Endothelial cell (in vitro differentiated cells): Measurements from ENCODE around the gene CTAGE6. TPM values are rescaled to one million over a fixed set of nuclear protein-coding genes. Genes with fewer than 3 reads are reported as not detected.
"Not testable (repeated sequence)": the region's sequence is repeated elsewhere in the genome, so short reads cannot be mapped to it uniquely, and the experiment has no call there.

ENCODE experiments used
- DNase-seq: peaks from one replicate; pipeline ENCODE4 v3.0.0; 2021; ENCODE audit warnings: low spot score
- H3K27ac Mint-ChIP-seq: one replicate; pipeline ENCODE4 v1.8.0; 2021; ENCODE audit warnings: mixed read lengths, inconsistent platforms; ENCODE audit not compliant: unreplicated experiment
- H3K27me3 Mint-ChIP-seq: one replicate; pipeline ENCODE4 v1.8.0; 2021; ENCODE audit warnings: mild to moderate bottlenecking, moderate library complexity, mixed read lengths, inconsistent platforms; ENCODE audit not compliant: unreplicated experiment
- H3K36me3 Mint-ChIP-seq: one replicate; pipeline ENCODE4 v1.8.0; 2021; ENCODE audit warnings: mild to moderate bottlenecking, low read depth, mixed read lengths, inconsistent platforms; ENCODE audit not compliant: unreplicated experiment
- H3K4me1 Mint-ChIP-seq: one replicate; pipeline ENCODE4 v1.8.0; 2021; ENCODE audit warnings: mild to moderate bottlenecking, mixed read lengths, inconsistent platforms; ENCODE audit not compliant: unreplicated experiment
- H3K4me3 Mint-ChIP-seq: one replicate; pipeline ENCODE4 v1.8.0; 2021; ENCODE audit warnings: mild to moderate bottlenecking, mixed read lengths, inconsistent platforms; ENCODE audit not compliant: unreplicated experiment
- H3K9me3 Mint-ChIP-seq: one replicate; pipeline ENCODE4 v1.8.0; 2021; ENCODE audit warnings: mixed read lengths, inconsistent platforms; ENCODE audit not compliant: unreplicated experiment
- CTCF ChIP-seq: fragments of 200-600 bp; sonication (generic); IDR thresholded peaks from one replicate; pipeline ENCODE4 v1.5.0; 2021; ENCODE audit warnings: antibody characterized with exemption; ENCODE audit not compliant: unreplicated experiment
- total RNA-seq: library from RNA; stranded (reverse); fragmentation: NEBNext Ultra II Directional; extraction: Animal tissue kit (Norgen Biotek cat#: 25700); gene quantifications from one replicate; pipeline ENCODE4 v1.2.1, GENCODE V29; 2021; ENCODE audit not compliant: unreplicated experiment

CTAGE6 gene
- total RNA-seq, 1 donor from 2014 or later: not detected

DNA sequence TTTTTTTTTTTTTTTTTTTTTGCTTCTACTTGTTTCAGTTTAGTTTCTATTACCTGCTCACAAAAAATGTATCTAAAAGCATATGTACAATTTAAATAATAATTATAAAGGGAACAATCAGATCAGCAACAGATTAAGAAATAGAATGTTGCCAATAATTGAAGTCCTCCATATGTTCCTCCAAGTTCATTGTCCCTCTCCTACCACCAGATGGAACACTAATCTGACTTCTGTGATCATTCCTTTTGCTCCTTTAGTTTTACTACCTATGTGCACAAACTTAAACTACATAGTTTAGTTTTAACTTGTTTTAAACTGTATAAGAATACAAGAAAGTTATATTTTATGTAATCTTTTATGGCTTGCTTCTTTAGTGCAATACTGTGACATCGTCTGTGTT is 5.6 kb upstream of the CTAGE6 start:
- H3K9me3 Mint-ChIP-seq, H3K27me3 Mint-ChIP-seq, H3K4me1 Mint-ChIP-seq, H3K36me3 Mint-ChIP-seq, H3K27ac Mint-ChIP-seq, DNase-seq, H3K4me3 Mint-ChIP-seq: not testable (repeated sequence)

- H3K4me3 Mint-ChIP-seq, H3K27me3 Mint-ChIP-seq, H3K9me3 Mint-ChIP-seq, H3K27ac Mint-ChIP-seq, H3K4me1 Mint-ChIP-seq, DNase-seq, H3K36me3 Mint-ChIP-seq: not testable (repeated sequence)
Observed at GRCh38 chr7:143745340-143745739, 12.2 kb downstream of the CTAGE6 start.

- H3K36me3 Mint-ChIP-seq, DNase-seq, H3K4me1 Mint-ChIP-seq, H3K27ac Mint-ChIP-seq, H3K27me3 Mint-ChIP-seq, H3K4me3 Mint-ChIP-seq, H3K9me3 Mint-ChIP-seq: not testable (repeated sequence)
Observed at GRCh38 chr7:143737037-143737819, 20.3 kb downstream of the CTAGE6 start.

DNA sequence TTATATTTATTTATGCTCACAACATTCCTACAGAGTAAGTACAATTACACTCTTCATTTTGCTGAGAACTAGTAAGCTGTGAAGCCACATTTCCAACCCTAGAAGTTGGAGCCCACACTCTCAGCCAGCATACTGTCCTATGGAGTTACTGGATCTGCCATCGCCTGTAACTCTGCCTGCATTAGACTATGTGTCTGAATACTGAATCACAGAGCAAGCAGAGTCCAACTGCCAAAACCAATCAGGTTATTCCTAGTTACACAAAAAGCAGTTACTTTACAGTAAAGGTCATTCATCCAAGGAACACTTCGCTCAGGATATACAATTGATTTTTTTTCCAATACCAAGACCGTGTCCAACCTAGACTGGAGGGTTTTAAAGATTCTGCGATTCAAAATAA is 21.5 kb downstream of the CTAGE6 start:
- no peak for DNase-seq
- TF ChIP-seq CTCF: no peak
- Mint-ChIP-seq H3K4me1 (no peaks in the 10 kb centered on the region), H3K9me3 (no peaks in the 10 kb centered on the region), H3K4me3 (no peak overlapping the region), H3K27me3 (no peaks in the 10 kb centered on the region), H3K36me3 (no peaks in the 10 kb centered on the region), H3K27ac (no peak overlapping the region)

DNA sequence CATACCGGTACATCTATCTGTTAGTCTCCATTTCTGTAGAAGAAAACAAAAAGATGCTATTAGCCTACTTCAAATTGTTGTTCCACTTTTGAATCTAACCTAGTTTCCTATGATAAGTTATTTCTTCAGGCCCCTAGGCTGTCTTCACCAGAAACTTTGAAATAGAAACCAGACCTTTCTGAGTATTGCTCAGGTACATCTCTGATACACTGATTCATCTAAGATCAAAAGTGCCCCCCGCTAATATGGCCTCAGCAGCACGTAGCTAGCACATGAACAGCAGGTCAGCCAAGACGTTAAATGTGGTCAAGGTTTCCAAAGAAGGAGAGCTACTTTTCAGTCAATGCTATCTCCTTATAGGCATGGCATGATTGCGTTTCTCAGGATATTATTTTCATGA is 23.6 kb downstream of the CTAGE6 start:
- Mint-ChIP-seq H3K27ac (no peak overlapping the region), H3K4me1 (no peaks in the 10 kb centered on the region), H3K36me3 (no peaks in the 10 kb centered on the region), H3K9me3 (no peaks in the 10 kb centered on the region), H3K4me3 (no peak overlapping the region), H3K27me3 (no peaks in the 10 kb centered on the region)
- no peak for DNase-seq
- TF ChIP-seq CTCF: no peak

- no peak for DNase-seq
- TF ChIP-seq CTCF: no peak
- Mint-ChIP-seq H3K9me3 (no peaks in the 10 kb centered on the region), H3K4me1 (no peaks in the 10 kb centered on the region), H3K27ac (no peak overlapping the region), H3K4me3 (no peak overlapping the region), H3K27me3 (peaks cover 2% of the 10 kb centered on the region), H3K36me3 (no peaks in the 10 kb centered on the region)
Observed at GRCh38 chr7:143728333-143728862, 29.1 kb downstream of the CTAGE6 start.

DNA sequence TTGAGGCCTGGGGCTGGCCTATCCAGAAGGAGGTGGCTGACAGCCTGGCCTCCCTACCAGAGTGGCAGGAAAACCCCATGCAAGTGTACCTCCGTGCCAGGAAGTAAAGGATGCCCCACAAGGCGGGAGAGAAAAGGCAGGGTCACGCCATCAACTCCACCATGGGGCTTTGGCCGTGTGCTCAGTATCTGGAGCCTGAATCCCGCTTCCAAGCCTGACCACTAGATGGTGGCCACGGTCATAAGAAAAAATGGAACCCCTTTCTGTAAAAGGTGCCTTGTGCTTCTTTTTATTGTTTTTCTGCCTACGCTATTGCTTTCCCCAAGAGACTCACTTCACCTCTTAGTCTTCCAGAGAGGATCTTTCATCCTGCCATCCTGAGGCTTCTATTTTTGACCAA is 29.9 kb downstream of the CTAGE6 start:
- not testable (repeated sequence) for H3K4me1 Mint-ChIP-seq, H3K4me3 Mint-ChIP-seq, H3K36me3 Mint-ChIP-seq, H3K27ac Mint-ChIP-seq, H3K27me3 Mint-ChIP-seq, DNase-seq, H3K9me3 Mint-ChIP-seq

DNA sequence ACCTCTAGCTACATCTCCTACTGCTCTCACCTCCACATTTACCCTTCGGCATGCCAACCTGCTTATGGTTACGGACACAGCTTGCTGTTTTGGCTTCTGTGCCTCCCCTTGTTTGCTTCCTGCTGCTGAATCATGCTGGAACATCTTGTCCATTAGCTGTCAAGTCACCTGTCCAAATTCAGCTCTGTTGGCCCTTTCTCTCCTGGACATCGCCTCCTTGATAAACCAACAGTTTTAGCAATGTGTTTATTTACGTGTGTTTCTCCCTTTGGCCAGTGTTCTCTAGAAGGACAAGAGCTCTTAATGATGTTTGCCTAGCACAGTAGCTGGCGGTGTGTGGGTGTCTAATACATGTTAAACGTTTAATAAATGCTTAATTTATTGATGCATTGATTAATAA is 31.4 kb downstream of the CTAGE6 start:
- H3K4me1 Mint-ChIP-seq, H3K27ac Mint-ChIP-seq, H3K4me3 Mint-ChIP-seq: not testable (repeated sequence)

GRCh38 chr7:143720335-143720734 is 37.2 kb downstream of the CTAGE6 start:
- H3K27me3 Mint-ChIP-seq, H3K36me3 Mint-ChIP-seq, H3K9me3 Mint-ChIP-seq, H3K4me1 Mint-ChIP-seq, H3K27ac Mint-ChIP-seq, H3K4me3 Mint-ChIP-seq, DNase-seq: not testable (repeated sequence)

More for the DNA sequence above, 31.4 kb downstream of the CTAGE6 start:
- not testable (repeated sequence) for H3K27me3 Mint-ChIP-seq, H3K9me3 Mint-ChIP-seq, DNase-seq, H3K36me3 Mint-ChIP-seq
